ENCODE results near the gene MLH3. TPM values are rescaled to one million over a fixed set of nuclear protein-coding genes. Genes with fewer than 3 reads are reported as not detected.
A peak's percentile ranks its signal among the peaks of the same experiment; 100 is the strongest.

The MLH3 gene
- total RNA-seq, 8 experiments from 2014 or later, result 12.2 to 37.4 (median 21.3) TPM

GRCh38 chr14:74964787-74965485 lies 86.3 kb downstream of the MLH3 start:
- in situ Hi-C loops (cut with MboI; ENCODE audit: low pct_unique_long_range_greater_than_20kb in 2 of 9, low sequenced_read_pairs in 9 of 9, unreplicated experiment in 9 of 9), result no loop called here

More at GRCh38 chr14:74964787-74965485, 86.3 kb downstream of the MLH3 start:
- Histone ChIP-seq H3K4me1 (replicated peaks in 1 of 2) (peaks cover 4 to 5% of the 10 kb centered on the region in 2 donors), H3K4me3 (no peak overlapping the region), H3K27ac (no peak overlapping the region)
- 17 to 100% (median 60%) methylated on average over 1 to 4 of the region's 4 CpGs; no CpG with 5 or more reads in 3 of the 10 experiments for WGBS, 10 experiments
- ATAC-seq (replicated peaks in 6 of 8), result peak in 2 of 8 experiments; percentile 23

Other genes starting within 250 kb of the MLH3 start
- gene PROX2, start 175.3 kb downstream of the MLH3 start, total RNA-seq, result 1 to 10 TPM in 3 of 8 experiments, under 1 TPM in 5; 0.29 to 2.4 (median 0.90) TPM
- gene DLST, start 169.6 kb downstream of the MLH3 start, total RNA-seq, result 100 to 1,000 TPM in 1 of 8 experiments, 10 to 100 TPM in 7; 30.3 to 106 (median 51.6) TPM
- gene RPS6KL1, start 128.2 kb downstream of the MLH3 start, total RNA-seq, result 10 to 100 TPM in 6 of 8 experiments, 1 to 10 TPM in 2; 1.6 to 45.1 (median 29.0) TPM
- gene PGF, start 95.9 kb downstream of the MLH3 start, total RNA-seq, result 10 to 100 TPM in 2 of 8 experiments, 1 to 10 TPM in 5, under 1 TPM in 1; 0.31 to 36.6 (median 3.2) TPM
- 10 to 100 TPM; 26.3 to 40.3 (median 32.9) TPM for gene EIF2B2, start 48.5 kb downstream of the MLH3 start, total RNA-seq
- 10 to 100 TPM; 31.8 to 63.1 (median 39.4) TPM for gene ACYP1, start 12.6 kb upstream of the MLH3 start, total RNA-seq
- gene ZC2HC1C, start 18.2 kb upstream of the MLH3 start, total RNA-seq, result 1 to 10 TPM; 1.6 to 9.3 (median 3.2) TPM
- gene NEK9, start 75.6 kb upstream of the MLH3 start, total RNA-seq, result 10 to 100 TPM; 16.0 to 83.2 (median 23.6) TPM
- 100 to 1,000 TPM in 4 of 8 experiments, 10 to 100 TPM in 4; 76.0 to 299 (median 119) TPM for gene TMED10, start 125.1 kb upstream of the MLH3 start, total RNA-seq
- gene FOS, start 227.4 kb upstream of the MLH3 start, total RNA-seq, result 100 to 1,000 TPM in 1 of 8 experiments, 10 to 100 TPM in 6, 1 to 10 TPM in 1; 8.7 to 102 (median 52.9) TPM

Measured in motor neuron (in vitro differentiated cells).